ENCODE measurements around the gene SELENOO.

DNA sequence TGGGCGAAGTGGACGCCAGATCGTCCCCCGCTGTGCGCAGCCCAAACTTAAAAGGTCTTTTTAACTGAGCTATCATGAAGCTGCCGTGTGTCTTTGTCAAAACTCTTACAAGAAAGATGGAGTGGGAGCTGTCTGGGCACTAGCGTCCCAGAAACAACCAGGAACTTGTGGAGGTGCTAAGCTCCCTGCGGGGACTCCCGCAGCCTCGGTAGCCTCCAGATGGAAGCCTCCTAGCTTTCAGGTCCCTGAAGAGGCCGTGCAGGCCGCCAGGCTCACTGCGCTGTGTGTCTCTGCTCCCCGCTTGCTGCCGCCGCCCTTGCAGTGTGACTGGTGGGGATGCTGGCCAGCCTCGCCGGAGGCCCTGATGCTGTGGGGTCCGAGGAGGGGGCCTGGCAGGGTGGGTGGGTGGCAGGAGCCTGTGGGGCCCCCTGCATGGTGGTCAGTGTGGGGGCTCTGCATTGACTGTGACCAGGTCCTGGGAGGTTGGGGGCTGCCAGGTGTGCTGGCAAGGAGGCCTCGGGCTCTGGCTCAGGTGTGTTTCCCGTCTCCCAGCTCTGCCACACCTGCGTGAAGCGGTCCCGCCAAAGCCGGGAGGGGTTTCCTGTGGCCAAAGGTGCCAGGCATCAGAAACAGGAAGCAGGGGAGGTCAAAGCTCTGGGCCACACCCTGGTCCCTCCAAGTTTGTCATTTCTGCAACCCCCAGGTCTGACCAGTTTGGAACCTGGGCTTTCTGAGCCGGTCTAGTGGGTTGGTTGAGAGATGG is 13.9 kb upstream of the SELENOO start:
- TF ChIP-seq, protein P1, sequence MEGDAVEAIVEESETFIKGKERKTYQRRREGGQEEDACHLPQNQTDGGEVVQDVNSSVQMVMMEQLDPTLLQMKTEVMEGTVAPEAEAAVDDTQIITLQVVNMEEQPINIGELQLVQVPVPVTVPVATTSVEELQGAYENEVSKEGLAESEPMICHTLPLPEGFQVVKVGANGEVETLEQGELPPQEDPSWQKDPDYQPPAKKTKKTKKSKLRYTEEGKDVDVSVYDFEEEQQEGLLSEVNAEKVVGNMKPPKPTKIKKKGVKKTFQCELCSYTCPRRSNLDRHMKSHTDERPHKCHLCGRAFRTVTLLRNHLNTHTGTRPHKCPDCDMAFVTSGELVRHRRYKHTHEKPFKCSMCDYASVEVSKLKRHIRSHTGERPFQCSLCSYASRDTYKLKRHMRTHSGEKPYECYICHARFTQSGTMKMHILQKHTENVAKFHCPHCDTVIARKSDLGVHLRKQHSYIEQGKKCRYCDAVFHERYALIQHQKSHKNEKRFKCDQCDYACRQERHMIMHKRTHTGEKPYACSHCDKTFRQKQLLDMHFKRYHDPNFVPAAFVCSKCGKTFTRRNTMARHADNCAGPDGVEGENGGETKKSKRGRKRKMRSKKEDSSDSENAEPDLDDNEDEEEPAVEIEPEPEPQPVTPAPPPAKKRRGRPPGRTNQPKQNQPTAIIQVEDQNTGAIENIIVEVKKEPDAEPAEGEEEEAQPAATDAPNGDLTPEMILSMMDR (IDR thresholded peaks at IDR 0.05): no peak
- no peak for TF ChIP-seq ZFX (IDR thresholded peaks at IDR 0.05; ENCODE audit: borderline replicate concordance)
